ENCODE results near the gene PHOX2A. TPM values are rescaled to one million over a fixed set of nuclear protein-coding genes. Genes with fewer than 3 reads are reported as not detected.

Gene PHOX2A
- total and polyA plus RNA-seq, 2 donors: 0.90 to 1.1 TPM

- peaks cover 7% of the 10 kb centered on the region for H3K36me3 ChIP-seq (ENCODE audit: insufficient read depth)
- DNase-seq (ENCODE audit: extremely low spot score): no peak
- H3K4me1 ChIP-seq (ENCODE audit: insufficient read depth): no peaks in the 10 kb centered on the region
- 72% methylated on average over 3 of the region's 3 CpGs for WGBS
- no peak overlapping the region for H3K4me3 ChIP-seq (ENCODE audit: low read depth, low read length)
- H3K27ac ChIP-seq (ENCODE audit: low read depth): no peak overlapping the region
Measured at GRCh38 chr11:72234514-72234830, 9.5 kb downstream of the PHOX2A start.

DNA sequence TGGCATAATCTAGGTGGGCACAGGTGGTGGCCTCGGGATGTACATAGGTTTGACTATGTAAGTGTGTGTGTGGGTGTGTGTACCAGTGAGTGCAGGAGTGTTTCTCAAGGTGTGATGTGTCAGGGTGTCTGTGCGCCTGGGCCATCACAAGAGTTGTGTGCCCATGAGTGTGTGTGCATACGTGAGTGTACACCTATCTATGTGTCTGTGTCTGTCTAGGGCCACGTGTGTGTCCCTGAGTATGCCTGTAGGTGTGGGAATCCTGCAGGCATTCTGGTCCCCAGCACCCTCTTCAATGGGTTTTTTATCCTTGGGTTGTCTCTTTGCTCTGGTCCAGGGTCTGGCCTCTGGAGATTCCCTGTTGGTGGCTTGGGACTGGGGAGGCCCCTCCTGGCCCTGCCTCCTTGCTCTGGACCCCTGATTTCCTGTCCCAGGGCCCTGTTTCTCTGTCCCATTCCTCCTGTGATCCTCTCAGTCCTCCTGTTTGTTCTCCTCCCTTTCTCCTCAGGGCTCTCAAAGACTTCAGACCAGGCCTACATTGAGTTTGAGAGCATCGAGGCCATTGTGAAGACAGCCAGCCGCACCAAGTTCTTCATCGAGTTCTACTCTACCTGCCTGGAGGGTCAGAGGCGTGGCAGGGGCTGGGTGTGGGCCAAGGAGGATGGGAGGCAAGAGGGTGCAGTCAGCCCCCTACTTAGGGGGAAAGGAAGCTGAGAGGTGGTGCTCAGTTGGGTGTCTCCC lies 10.0 kb downstream of the PHOX2A start:
- 90% methylated on average over 8 of the region's 8 CpGs for WGBS
- Histone ChIP-seq H3K4me3 (ENCODE audit: low read depth, low read length) (no peak overlapping the region), H3K27ac (ENCODE audit: low read depth) (no peak overlapping the region), H3K4me1 (ENCODE audit: insufficient read depth) (no peaks in the 10 kb centered on the region), H3K36me3 (ENCODE audit: insufficient read depth) (peaks cover 7% of the 10 kb centered on the region)
- DNase-seq (ENCODE audit: extremely low spot score): no peak

DNA sequence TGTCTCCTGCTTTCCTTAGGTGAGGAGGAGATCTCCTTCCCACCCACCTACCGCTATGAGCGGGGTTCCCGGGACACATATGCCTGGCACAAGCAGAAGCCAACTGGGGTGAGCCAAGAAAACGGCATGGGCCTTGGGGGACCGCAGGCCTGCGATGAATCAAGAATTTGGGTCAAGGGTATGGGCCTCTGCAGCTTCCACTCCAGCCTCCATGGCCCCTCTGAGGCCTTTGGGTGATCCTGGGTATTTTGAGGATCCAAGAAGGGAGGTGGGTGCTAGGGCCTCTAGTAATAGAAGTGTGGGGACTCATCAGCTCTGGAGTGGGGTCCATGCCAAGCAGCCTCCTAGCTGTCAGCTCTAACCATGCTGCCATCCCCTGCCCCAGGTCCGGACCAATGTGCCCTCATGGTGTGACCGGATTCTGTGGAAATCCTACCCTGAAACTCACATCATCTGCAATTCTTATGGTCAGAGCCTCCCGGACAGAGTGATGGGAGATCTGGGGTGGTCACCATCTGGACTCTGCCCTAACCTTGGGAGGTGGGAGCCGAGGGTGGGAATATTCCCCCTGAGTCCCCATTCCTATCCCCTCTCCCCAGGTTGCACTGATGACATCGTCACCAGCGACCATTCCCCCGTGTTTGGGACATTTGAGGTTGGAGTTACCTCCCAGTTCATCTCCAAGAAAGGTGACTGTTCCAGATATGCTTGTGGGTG lies 10.8 kb downstream of the PHOX2A start:
- no peak for DNase-seq (ENCODE audit: extremely low spot score)
- Histone ChIP-seq H3K36me3 (ENCODE audit: insufficient read depth) (peaks cover 7% of the 10 kb centered on the region), H3K4me3 (ENCODE audit: low read depth, low read length) (no peak overlapping the region), H3K4me1 (ENCODE audit: insufficient read depth) (no peaks in the 10 kb centered on the region), H3K27ac (ENCODE audit: low read depth) (no peak overlapping the region)
- 90% methylated on average over 13 of the region's 13 CpGs for WGBS

DNA sequence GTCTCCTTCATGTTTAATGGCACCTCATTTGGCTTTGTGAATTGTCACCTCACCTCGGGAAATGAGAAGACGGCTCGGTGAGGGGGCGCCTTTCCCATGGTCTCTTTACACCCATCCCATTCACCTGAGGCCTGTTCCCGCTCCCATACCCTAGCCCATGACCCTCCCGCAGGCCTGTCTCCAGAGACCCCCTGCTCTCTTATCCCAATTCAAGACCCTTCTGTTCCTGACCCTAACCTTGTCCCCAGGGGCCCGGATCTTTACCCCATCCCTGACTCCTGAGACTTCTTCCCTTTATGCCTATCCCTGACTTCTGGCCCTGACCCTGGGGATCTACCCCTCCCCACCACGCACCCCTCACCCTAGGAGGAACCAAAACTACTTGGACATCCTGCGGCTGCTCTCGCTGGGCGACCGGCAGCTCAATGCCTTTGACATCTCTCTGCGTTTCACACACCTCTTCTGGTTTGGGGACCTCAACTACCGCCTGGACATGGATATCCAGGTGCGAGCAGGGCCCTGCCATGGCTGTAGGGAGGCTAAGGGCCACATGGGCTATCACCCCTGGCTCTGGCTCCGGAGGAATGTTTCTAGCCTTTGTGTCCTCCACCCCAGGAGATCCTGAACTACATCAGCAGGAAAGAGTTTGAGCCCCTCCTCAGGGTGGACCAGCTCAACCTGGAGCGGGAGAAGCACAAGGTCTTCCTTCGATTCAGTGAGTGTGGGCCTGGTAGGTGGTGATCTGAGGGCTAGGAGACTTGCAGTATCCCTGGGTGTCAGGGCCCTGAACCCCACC lies 11.5 kb downstream of the PHOX2A start:
- 94% methylated on average over 18 of the region's 18 CpGs for WGBS
- H3K36me3 ChIP-seq (ENCODE audit: insufficient read depth): peaks cover 7% of the 10 kb centered on the region
- no peak overlapping the region for H3K27ac ChIP-seq (ENCODE audit: low read depth)
- H3K4me1 ChIP-seq (ENCODE audit: insufficient read depth): no peaks in the 10 kb centered on the region
- no peak overlapping the region for H3K4me3 ChIP-seq (ENCODE audit: low read depth, low read length)
- no peak for DNase-seq (ENCODE audit: extremely low spot score)

- Histone ChIP-seq H3K4me1 (ENCODE audit: insufficient read depth) (no peaks in the 10 kb centered on the region), H3K27ac (ENCODE audit: low read depth) (no peak overlapping the region), H3K36me3 (ENCODE audit: insufficient read depth) (peaks cover 5% of the 10 kb centered on the region), H3K4me3 (ENCODE audit: low read depth, low read length) (no peak overlapping the region)
- 87% methylated on average over 9 of the region's 9 CpGs for WGBS
- no peak for DNase-seq (ENCODE audit: extremely low spot score)
Measured at GRCh38 chr11:72231396-72232259, 12.3 kb downstream of the PHOX2A start.

DNA sequence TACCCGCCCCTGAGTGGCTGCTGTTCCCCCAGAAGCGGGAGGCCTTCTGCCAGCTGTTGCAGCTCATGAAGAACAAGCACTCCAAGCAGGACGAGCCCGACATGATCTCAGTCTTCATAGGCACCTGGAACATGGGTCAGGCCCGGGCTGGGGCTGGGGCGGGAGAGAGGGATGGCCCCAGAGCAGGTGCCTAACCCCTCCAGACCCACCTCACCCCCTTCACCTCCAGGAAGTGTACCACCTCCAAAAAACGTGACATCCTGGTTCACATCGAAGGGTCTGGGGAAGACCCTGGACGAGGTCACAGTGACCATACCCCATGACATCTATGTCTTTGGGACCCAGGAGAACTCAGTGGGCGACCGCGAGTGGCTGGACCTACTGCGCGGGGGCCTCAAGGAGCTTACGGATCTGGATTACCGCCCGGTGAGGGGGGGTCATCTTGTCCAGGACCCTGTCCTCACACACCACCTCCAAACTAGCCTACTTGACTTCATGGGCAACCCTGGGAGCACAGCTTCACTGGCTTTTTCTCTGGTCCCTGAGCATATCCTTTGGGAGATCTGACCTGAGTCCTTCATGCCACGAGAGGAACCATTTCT lies 13.1 kb downstream of the PHOX2A start:
- no peak for DNase-seq (ENCODE audit: extremely low spot score)
- Histone ChIP-seq H3K27ac (ENCODE audit: low read depth) (no peak overlapping the region), H3K4me1 (ENCODE audit: insufficient read depth) (no peaks in the 10 kb centered on the region), H3K4me3 (ENCODE audit: low read depth, low read length) (no peak overlapping the region), H3K36me3 (ENCODE audit: insufficient read depth) (peaks cover 5% of the 10 kb centered on the region)
- 87% methylated on average over 18 of the region's 18 CpGs for WGBS

DNA sequence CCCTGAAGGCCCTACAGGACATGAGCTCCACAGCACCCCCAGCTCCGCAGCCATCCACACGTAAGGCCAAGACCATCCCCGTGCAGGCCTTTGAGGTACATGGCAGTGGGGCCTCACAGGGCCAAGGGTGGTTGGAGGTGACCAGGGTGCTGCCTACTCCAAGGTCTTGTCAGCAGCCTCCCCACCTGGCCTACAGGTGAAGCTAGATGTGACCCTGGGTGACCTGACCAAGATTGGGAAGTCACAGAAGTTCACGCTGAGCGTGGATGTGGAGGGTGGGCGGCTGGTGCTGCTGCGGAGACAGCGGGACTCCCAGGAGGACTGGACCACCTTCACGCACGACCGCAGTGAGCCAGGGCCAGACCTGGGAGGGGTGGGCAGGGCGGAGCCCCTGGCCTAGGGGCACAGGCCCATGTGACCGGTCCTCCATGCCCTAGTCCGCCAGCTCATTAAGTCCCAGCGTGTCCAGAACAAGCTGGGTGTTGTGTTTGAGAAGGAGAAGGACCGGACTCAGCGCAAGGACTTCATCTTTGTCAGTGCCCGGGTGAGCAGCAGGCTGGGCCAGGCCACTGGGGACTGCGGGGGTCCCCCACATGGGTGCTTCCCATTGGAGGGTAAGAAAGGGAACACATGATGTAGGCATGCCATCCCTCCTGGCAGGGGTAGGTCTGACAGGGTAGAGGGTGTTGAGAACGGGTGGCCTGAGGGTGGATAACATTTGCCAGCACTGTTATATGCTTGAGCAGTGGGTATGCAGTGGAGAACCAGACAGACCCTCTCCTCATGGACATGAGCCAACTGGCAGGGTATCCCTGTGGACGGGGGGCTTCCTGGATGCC lies 13.8 kb downstream of the PHOX2A start:
- WGBS: 89% methylated on average over 21 of the region's 21 CpGs
- DNase-seq (ENCODE audit: extremely low spot score): no peak
- H3K4me1 ChIP-seq (ENCODE audit: insufficient read depth): no peaks in the 10 kb centered on the region
- no peak overlapping the region for H3K4me3 ChIP-seq (ENCODE audit: low read depth, low read length)
- H3K36me3 ChIP-seq (ENCODE audit: insufficient read depth): peaks cover 5% of the 10 kb centered on the region
- H3K27ac ChIP-seq (ENCODE audit: low read depth): no peak overlapping the region

GRCh38 chr11:72229336-72229924 lies 14.5 kb downstream of the PHOX2A start:
- peaks cover 5% of the 10 kb centered on the region for H3K36me3 ChIP-seq (ENCODE audit: insufficient read depth)
- no peak for DNase-seq (ENCODE audit: extremely low spot score)
- no peak overlapping the region for H3K27ac ChIP-seq (ENCODE audit: low read depth)
- H3K4me1 ChIP-seq (ENCODE audit: insufficient read depth): no peaks in the 10 kb centered on the region
- WGBS: 97% methylated on average over 8 of the region's 8 CpGs
- H3K4me3 ChIP-seq (ENCODE audit: low read depth, low read length): no peak overlapping the region

DNA sequence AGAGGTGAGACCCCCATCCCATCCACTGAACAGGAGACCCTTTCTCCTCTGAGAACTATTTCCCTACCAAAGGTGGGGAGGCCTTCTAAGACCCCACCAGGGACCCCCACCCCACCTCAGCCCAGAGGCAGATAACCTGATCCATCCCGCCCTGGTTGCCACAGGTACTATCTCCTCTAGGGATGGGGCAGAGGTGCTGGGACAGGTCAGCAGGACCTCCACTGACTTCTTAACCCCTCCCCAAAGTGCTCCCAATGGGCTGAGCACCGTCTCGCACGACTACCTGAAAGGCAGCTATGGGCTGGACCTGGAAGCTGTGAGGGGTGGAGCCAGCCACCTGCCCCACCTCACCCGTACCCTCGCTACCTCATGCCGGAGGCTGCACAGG lies 15.1 kb downstream of the PHOX2A start:
- H3K4me1 ChIP-seq (ENCODE audit: insufficient read depth): no peaks in the 10 kb centered on the region
- H3K27ac ChIP-seq (ENCODE audit: low read depth): no peak overlapping the region
- no peak for DNase-seq (ENCODE audit: extremely low spot score)
- H3K36me3 ChIP-seq (ENCODE audit: insufficient read depth): peaks cover 2% of the 10 kb centered on the region
- H3K4me3 ChIP-seq (ENCODE audit: low read depth, low read length): no peak overlapping the region
- WGBS: 88% methylated on average over 7 of the region's 7 CpGs

DNA sequence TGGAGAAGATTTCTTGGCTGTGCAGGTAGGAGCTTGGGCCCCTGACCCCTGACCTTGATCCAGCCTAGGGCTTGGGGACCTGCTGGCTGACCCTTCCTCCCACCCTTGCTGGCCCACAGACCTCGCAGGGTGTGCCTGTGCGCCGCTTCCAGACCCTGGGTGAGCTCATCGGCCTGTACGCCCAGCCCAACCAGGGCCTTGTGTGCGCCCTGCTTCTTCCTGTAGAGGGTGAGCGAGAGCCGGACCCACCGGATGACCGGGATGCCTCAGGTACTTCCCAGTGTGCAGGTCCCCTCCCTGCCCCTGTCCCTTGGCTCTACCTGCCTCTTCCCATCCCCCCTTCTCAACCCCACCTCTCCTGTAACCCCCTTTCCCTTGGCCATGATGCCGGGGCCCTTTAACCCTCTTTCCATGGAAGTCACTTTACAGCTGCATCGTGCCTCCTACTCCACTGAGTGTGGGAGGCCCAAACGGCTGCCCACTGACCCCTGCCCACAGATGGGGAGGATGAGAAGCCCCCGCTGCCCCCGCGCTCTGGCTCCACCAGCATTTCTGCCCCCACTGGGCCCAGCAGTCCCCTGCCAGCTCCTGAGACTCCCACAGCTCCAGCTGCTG lies 15.6 kb downstream of the PHOX2A start:
- Histone ChIP-seq H3K4me3 (ENCODE audit: low read depth, low read length) (no peak overlapping the region), H3K27ac (ENCODE audit: low read depth) (no peak overlapping the region), H3K4me1 (ENCODE audit: insufficient read depth) (no peaks in the 10 kb centered on the region), H3K36me3 (ENCODE audit: insufficient read depth) (peaks cover 2% of the 10 kb centered on the region)
- WGBS: 73% methylated on average over 16 of the region's 16 CpGs
- DNase-seq (ENCODE audit: extremely low spot score): no peak

- Histone ChIP-seq H3K4me1 (ENCODE audit: insufficient read depth) (no peaks in the 10 kb centered on the region), H3K27ac (ENCODE audit: low read depth) (no peak overlapping the region), H3K36me3 (ENCODE audit: insufficient read depth) (peaks cover 2% of the 10 kb centered on the region), H3K4me3 (ENCODE audit: low read depth, low read length) (no peak overlapping the region)
- 76% methylated on average over 14 of the region's 14 CpGs for WGBS
- no peak for DNase-seq (ENCODE audit: extremely low spot score)
Measured at GRCh38 chr11:72227316-72228228, 16.4 kb downstream of the PHOX2A start.
